Gastrocnemius medialis (tissue), 4 donors: Measurements from ENCODE around the gene COL5A2.

Experiments used
- POLR2A ChIP-seq, 2 donors: fragments of 450-650 bp; IDR thresholded peaks; one replicate each; pipeline ENCODE4 v1.6.1; 2017; ENCODE audit warnings: antibody characterized with exemption in 2 of 2, mild to moderate bottlenecking in 2 of 2, moderate library complexity in 2 of 2
- TF ChIP-seq, protein P1 (sequence below), 5 experiments: fragments of 450-650 bp in 3 of 5; fragments of 200-600 bp in 2 of 5; sonication (generic) in 2 of 5; IDR thresholded peaks in 4 of 5; conservative IDR thresholded peaks in 1 of 5; 1 replicate in 4 of 5; 2 replicates in 1 of 5; pipeline ENCODE4 v1.5.1; 2016 to 2019; ENCODE audit warnings: antibody characterized with exemption in 5 of 5, mild to moderate bottlenecking in 3 of 5, moderate library complexity in 3 of 5

GRCh38 chr2:189125195-189125594 is 54.4 kb downstream of the COL5A2 start:
- TF ChIP-seq, protein P1, sequence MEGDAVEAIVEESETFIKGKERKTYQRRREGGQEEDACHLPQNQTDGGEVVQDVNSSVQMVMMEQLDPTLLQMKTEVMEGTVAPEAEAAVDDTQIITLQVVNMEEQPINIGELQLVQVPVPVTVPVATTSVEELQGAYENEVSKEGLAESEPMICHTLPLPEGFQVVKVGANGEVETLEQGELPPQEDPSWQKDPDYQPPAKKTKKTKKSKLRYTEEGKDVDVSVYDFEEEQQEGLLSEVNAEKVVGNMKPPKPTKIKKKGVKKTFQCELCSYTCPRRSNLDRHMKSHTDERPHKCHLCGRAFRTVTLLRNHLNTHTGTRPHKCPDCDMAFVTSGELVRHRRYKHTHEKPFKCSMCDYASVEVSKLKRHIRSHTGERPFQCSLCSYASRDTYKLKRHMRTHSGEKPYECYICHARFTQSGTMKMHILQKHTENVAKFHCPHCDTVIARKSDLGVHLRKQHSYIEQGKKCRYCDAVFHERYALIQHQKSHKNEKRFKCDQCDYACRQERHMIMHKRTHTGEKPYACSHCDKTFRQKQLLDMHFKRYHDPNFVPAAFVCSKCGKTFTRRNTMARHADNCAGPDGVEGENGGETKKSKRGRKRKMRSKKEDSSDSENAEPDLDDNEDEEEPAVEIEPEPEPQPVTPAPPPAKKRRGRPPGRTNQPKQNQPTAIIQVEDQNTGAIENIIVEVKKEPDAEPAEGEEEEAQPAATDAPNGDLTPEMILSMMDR (IDR thresholded peaks at IDR 0.05 in 4 of 5, conservative IDR thresholded peaks at IDR 0.05 in 1 of 5) = no peak
- no peak for TF ChIP-seq POLR2A (IDR thresholded peaks at IDR 0.05)
